HepG2 (cell line): Measurements from ENCODE around the gene WNT3. TPM values are rescaled to one million over a fixed set of nuclear protein-coding genes. Genes with fewer than 3 reads are reported as not detected.

ENCODE experiments used
- AKAP8 ChIP-seq: sonication (generic); formaldehyde crosslinking; IDR thresholded peaks from 2 replicates; pipeline ENCODE4 v1.5.1; 2020; ENCODE audit warnings: mild to moderate bottlenecking, missing genetic modification reagents
- CCAR2 ChIP-seq: fragments of 200-400 bp; formaldehyde crosslinking; optimal IDR thresholded peaks from 2 replicates; pipeline ENCODE3; 2018; ENCODE audit warnings: low read depth, mild to moderate bottlenecking, low read length, moderate library complexity
- FLYWCH1 ChIP-seq: sonication (generic); formaldehyde crosslinking; IDR thresholded peaks from 2 replicates; pipeline ENCODE4 v1.8.1; 2023; ENCODE audit warnings: mild to moderate bottlenecking, missing genetic modification reagents
- HMGA1 ChIP-seq: sonication (generic); formaldehyde crosslinking; conservative IDR thresholded peaks from 2 replicates; pipeline ENCODE4 v1.4.0; 2020; ENCODE audit warnings: missing genetic modification reagents
- NCOA5 ChIP-seq: sonication (generic); formaldehyde crosslinking; IDR thresholded peaks from 2 replicates; pipeline ENCODE4 v1.4.0; 2020; ENCODE audit warnings: missing genetic modification reagents
- PHF5A ChIP-seq: IDR thresholded peaks from one replicate; pipeline ENCODE4 v1.6.1; 2018; ENCODE audit warnings: low read depth, missing genetic modification reagents; ENCODE audit not compliant: unreplicated experiment
- REPIN1 ChIP-seq: sonication (generic); formaldehyde crosslinking; IDR thresholded peaks from 2 replicates; pipeline ENCODE4 v1.8.0; 2022; ENCODE audit warnings: missing genetic modification reagents, low read depth, mild to moderate bottlenecking, borderline replicate concordance
- RXRA ChIP-seq: sonication (generic); formaldehyde crosslinking; IDR thresholded peaks from 2 replicates; pipeline ENCODE4 v1.5.1; 2020; ENCODE audit warnings: missing genetic modification reagents
- SIX4 ChIP-seq: sonication (generic); formaldehyde crosslinking; IDR thresholded peaks from 2 replicates; pipeline ENCODE4 v1.4.0; 2020; ENCODE audit warnings: missing genetic modification reagents
- SMAD1 ChIP-seq: sonication (generic); formaldehyde crosslinking; IDR thresholded peaks from 2 replicates; pipeline ENCODE4 v1.4.0; 2020; ENCODE audit warnings: missing genetic modification reagents, low read depth, mild to moderate bottlenecking, borderline replicate concordance
- SMAD3 ChIP-seq: sonication (generic); formaldehyde crosslinking; IDR thresholded peaks from 2 replicates; pipeline ENCODE4 v1.4.0; 2020; ENCODE audit warnings: missing genetic modification reagents
- TBX2 ChIP-seq: sonication (generic); formaldehyde crosslinking; IDR thresholded peaks from 2 replicates; pipeline ENCODE4 v1.5.0; 2020; ENCODE audit warnings: missing genetic modification reagents, mild to moderate bottlenecking, borderline replicate concordance
- TCF7L2 ChIP-seq: IDR thresholded peaks from 2 replicates; pipeline ENCODE4 v1.6.1; 2011; ENCODE audit warnings: mild to moderate bottlenecking, low read depth, low read length, moderate library complexity
- TERF1 ChIP-seq: sonication (generic); formaldehyde crosslinking; IDR thresholded peaks from 2 replicates; pipeline ENCODE4 v1.8.0; 2022; ENCODE audit warnings: mild to moderate bottlenecking, missing genetic modification reagents, moderate library complexity
- YEATS2 ChIP-seq: sonication (generic); formaldehyde crosslinking; IDR thresholded peaks from 2 replicates; pipeline ENCODE4 v1.4.0; 2020; ENCODE audit warnings: missing genetic modification reagents, borderline replicate concordance
- ZNF101 ChIP-seq: sonication (generic); formaldehyde crosslinking; IDR thresholded peaks from 2 replicates; pipeline ENCODE4 v1.4.0; 2020; ENCODE audit warnings: mild to moderate bottlenecking, low read depth, missing genetic modification reagents, borderline replicate concordance
- ZNF138 ChIP-seq: sonication (generic); formaldehyde crosslinking; IDR thresholded peaks from 2 replicates; pipeline ENCODE4 v1.5.0; 2020; ENCODE audit warnings: mild to moderate bottlenecking, low read depth, missing genetic modification reagents
- ZNF430 ChIP-seq: sonication (generic); formaldehyde crosslinking; IDR thresholded peaks from 2 replicates; pipeline ENCODE4 v1.9.0; 2021; ENCODE audit warnings: mild to moderate bottlenecking, missing genetic modification reagents
- ZNF549 ChIP-seq: sonication (generic); formaldehyde crosslinking; IDR thresholded peaks from 2 replicates; pipeline ENCODE4 v1.5.0; 2020; ENCODE audit warnings: missing genetic modification reagents
- ZNF616 ChIP-seq: sonication (generic); formaldehyde crosslinking; IDR thresholded peaks from 2 replicates; pipeline ENCODE4 v1.5.0; 2020; ENCODE audit warnings: low read depth, mild to moderate bottlenecking, missing genetic modification reagents
- ZNF670 ChIP-seq: sonication (generic); formaldehyde crosslinking; IDR thresholded peaks from 2 replicates; pipeline ENCODE4 v1.8.0; 2022; ENCODE audit warnings: mild to moderate bottlenecking, missing genetic modification reagents, borderline replicate concordance
- ZNF839 ChIP-seq: sonication (generic); formaldehyde crosslinking; IDR thresholded peaks from 2 replicates; pipeline ENCODE4 v1.4.0; 2020; ENCODE audit warnings: missing genetic modification reagents, mild to moderate bottlenecking, borderline replicate concordance
- ZNF891 ChIP-seq: sonication (generic); formaldehyde crosslinking; IDR thresholded peaks from 2 replicates; pipeline ENCODE4 v1.5.0; 2020; ENCODE audit warnings: mild to moderate bottlenecking, missing genetic modification reagents
- polyA plus RNA-seq, 8 experiments: library from polyadenylated mRNA; depleted of rRNA in 3 of 8; stranded (reverse) in 7 of 8; unstranded in 1 of 8; fragments of >200 nt; fragmentation: Illumina TruSeq in 4 of 8; extraction: Trizol in 4 of 8; gene quantifications; 2 replicates each; pipeline versions ENCODE4 v1.2.1 to v1.2.3, GENCODE V29; 2011 to 2016; ENCODE audit warnings: low read depth in 4 of 8, missing spikeins in 1 of 8, mixed read lengths in 1 of 8; ENCODE audit not compliant: insufficient read depth in 1 of 8
- total RNA-seq, 5 experiments: library from RNA; depleted of rRNA; stranded (reverse); fragments of >200 nt; fragmentation: Illumina TruSeq; extraction: Trizol; gene quantifications; 2 replicates each; pipeline ENCODE4 v1.2.3, GENCODE V29; 2016; ENCODE audit warnings: low read depth in 1 of 5
- TF ChIP-seq, protein P1 (sequence below): IDR thresholded peaks from 2 replicates; pipeline ENCODE4 v1.6.1; 2016; ENCODE audit warnings: missing biosample characterization, missing genetic modification reagents, low read depth
- TF ChIP-seq, protein P2 (sequence below): IDR thresholded peaks from 2 replicates; pipeline ENCODE4 v1.6.1; 2016; ENCODE audit warnings: missing compliant biosample characterization, missing genetic modification reagents, borderline replicate concordance

WNT3 gene
- total and polyA plus RNA-seq, 2 of the 13 experiments (the other 11 are each of a cell fraction or from before 2014, with no cell fraction given), result 8.5 to 10.3 TPM

DNA sequence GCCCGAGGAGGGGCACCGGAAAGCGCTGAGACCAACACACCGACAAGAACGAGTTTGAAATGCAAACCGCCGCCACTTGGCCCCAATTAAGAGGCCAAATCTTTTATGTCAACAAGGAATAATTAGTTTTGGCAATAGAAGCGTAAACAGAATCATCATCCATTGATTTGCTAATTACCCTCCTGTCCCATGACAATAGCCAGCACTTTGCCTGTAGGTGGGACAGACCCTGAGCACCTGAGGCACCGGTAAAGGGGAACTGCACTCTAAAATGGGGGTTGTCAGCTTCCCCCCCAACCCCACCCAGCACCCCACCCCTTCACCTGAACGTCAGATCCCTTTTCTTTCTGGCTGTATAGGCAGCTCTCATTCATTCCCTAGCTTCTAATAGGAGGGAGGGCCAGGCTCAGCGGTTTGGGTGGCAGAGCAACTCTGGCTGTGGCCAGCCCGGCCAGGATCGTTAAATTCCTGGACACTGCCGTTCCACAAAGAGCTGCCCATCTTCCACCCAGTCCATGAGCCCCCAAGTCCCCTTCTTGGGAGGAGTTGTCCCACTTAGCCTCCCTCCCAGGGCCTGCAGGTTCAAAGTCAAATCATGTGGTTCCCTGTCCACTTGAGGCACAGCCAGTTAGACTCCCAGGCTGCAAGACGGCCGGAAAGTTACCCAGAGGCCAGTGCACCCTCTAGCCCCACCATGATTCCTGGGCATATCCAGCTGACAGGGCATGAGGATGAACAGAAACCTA is 45.8 kb downstream of the WNT3 start (continued):
- TF ChIP-seq FLYWCH1 (CRISPR knock-in tag), result no peak
- TF ChIP-seq AKAP8 (CRISPR knock-in tag), result no peak
- TF ChIP-seq ZNF138, result no peak
- no peak for TF ChIP-seq PHF5A (CRISPR knock-in tag)
- no peak for TF ChIP-seq YEATS2
- 0 out of 2 replicates have a peak, but pooled peaks have one; percentile 12 for TF ChIP-seq ZNF430 (CRISPR knock-in tag)
- no peak for TF ChIP-seq SIX4 (CRISPR knock-in tag)
- TF ChIP-seq ZNF891, result peak; percentile 53; the same call in 1 of the 2 replicates
- no peak for TF ChIP-seq TCF7L2
- TF ChIP-seq ZNF549 (CRISPR knock-in tag), result no peak
- TF ChIP-seq ZNF101, result no peak
- TF ChIP-seq REPIN1 (CRISPR knock-in tag), result no peak
- no peak for TF ChIP-seq ZNF839 (CRISPR knock-in tag)
- no peak for TF ChIP-seq RXRA (CRISPR knock-in tag)
- TF ChIP-seq HMGA1 (CRISPR knock-in tag), result no peak
- no peak for TF ChIP-seq CCAR2
- no peak for TF ChIP-seq SMAD3 (CRISPR knock-in tag)
- TF ChIP-seq, protein P1, sequence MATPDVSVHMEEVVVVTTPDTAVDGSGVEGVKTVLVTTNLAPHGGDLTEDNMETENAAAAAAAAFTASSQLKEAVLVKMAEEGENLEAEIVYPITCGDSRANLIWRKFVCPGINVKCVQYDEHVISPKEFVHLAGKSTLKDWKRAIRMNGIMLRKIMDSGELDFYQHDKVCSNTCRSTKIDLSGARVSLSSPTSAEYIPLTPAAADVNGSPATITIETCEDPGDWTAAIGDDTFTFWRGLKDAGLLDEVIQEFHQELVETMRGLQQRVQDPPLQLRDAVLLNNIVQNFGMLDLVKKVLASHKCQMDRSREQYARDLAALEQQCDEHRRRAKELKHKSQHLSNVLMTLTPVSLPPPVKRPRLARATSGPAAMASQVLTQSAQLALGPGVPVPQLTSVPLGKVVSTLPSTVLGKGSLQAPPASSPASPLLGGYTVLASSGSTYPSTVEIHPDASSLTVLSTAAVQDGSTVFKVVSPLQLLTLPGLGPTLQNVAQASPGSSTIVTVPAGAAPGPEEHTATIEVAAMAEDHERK (CRISPR knock-in tag), result no peak
- TF ChIP-seq, protein P2, sequence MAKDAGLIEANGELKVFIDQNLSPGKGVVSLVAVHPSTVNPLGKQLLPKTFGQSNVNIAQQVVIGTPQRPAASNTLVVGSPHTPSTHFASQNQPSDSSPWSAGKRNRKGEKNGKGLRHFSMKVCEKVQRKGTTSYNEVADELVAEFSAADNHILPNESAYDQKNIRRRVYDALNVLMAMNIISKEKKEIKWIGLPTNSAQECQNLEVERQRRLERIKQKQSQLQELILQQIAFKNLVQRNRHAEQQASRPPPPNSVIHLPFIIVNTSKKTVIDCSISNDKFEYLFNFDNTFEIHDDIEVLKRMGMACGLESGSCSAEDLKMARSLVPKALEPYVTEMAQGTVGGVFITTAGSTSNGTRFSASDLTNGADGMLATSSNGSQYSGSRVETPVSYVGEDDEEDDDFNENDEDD (CRISPR knock-in tag), result peak; percentile 51; the same call in 1 of the 2 replicates
- no peak for TF ChIP-seq NCOA5 (CRISPR knock-in tag)
- no peak for TF ChIP-seq ZNF670 (CRISPR knock-in tag)
- no peak for TF ChIP-seq TERF1
- no peak for TF ChIP-seq SMAD1 (CRISPR knock-in tag)
- TF ChIP-seq TBX2, result no peak; the same call in 1 of the 2 replicates
- no peak for TF ChIP-seq ZNF616 (CRISPR knock-in tag)
